Muscle of back (tissue), 11 donors: ENCODE results near the gene ZP1. TPM values are rescaled to one million over a fixed set of nuclear protein-coding genes. Genes with fewer than 3 reads are reported as not detected.
A peak's percentile ranks its signal among the peaks of the same experiment; 100 is the strongest.
"Not testable (repeated sequence)": the region's sequence is repeated elsewhere in the genome, so short reads cannot be mapped to it uniquely, and the experiment has no call there.

Experiments
- DNase-seq, 3 donors: peaks; one replicate each; pipeline versions ENCODE4 v3.0.0 to v3.0.0-alpha.2; 2013
- polyA plus RNA-seq, 10 donors: library from polyadenylated mRNA; unstranded; fragments of 120-200 nt; gene quantifications; one replicate each; pipeline ENCODE4 v1.2.1, GENCODE V29; 2013; ENCODE audit not compliant: insufficient read length in 10 of 10

ZP1 gene
- polyA plus RNA-seq, 10 donors: 0.10 to 0.49 (median 0.30) TPM; not detected in 6

- DNase-seq: no peak
These were observed 41.5 kb downstream of the ZP1 start for GRCh38 chr11:60908803-60909202.

- not testable (repeated sequence) for DNase-seq
These were observed 42.4 kb downstream of the ZP1 start for GRCh38 chr11:60909680-60910280.

DNA sequence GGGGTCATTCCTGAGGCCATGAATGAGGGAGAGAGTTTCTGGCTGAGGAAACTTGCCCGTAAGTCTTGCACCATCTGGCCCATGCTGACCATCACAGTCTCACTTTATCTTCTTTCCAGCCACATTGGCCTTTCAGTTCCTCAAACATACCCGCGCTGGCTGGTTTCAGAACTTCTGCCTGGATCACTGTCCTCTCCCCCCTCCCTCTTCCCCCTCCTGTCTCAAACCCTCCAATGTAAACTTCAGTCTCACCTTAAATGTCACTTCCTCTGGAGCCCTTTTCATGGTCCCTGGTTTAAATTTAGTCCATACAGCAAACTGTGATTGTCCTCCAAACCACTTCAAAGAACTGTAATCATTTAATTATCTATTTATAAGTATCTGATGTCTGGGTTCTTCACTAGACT, 42.9 kb downstream of the ZP1 start:
- DNase-seq: no peak

DNA sequence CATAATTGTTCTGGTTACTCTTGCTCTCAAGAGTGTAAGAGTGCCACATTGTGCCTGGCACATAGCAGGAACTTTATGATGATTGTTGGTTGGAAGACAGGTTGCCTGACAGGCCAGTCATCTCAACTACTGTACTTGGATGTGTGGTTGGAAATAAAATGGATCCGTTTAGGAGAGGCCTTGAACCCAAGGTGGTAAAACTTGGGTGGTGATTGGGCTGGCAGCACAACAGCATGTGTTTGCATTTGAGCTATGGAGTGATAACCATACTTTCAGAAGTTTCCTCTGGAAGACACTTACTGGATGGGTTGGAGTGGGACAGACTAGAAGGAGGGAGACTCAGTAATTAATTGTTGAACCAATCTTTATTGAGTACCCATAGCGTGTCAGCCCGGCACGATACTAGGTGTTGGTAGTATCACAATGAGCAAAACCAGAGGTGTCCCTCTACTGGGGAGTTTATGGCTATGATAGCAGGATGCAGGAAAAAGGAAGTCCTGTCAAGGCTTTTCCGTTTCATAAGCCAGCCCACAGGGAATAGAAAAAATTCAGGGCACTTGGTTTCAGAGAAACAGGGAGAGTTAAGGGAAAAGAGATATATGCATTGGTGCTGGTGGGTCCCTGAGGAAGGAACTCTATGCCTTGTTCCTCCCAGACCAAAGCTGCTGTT, 43.5 kb downstream of the ZP1 start:
- no peak for DNase-seq

DNA sequence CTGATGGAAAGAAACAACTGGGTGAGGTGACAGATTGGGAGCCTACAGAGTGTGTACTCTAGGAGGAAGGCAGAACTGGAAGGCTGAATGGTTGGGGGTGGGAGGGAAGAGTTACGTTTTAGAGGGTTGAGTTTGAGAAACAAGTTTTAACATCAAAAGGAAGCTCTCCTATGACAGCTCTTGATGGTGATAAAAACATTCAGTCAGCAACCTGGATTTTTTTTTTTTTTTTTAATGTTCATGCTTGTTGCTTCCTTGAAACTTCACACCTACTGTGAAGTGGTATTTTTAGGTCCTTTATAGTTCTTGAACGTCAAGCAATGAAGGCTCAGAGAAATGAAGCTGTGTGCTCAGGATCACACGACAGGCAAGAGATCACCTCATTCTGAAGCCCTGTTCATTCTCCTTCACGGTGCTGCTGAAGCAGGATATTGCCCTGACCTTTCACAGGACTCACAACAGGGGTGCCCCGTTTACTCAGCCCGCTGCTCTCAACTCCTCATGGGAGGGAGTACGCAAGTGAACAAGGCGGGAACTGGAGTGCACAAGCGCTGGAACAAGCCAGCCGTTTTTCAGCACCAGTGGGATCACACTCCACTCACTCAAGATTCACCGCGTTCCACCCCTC, 45.0 kb downstream of the ZP1 start:
- no peak for DNase-seq

DNA sequence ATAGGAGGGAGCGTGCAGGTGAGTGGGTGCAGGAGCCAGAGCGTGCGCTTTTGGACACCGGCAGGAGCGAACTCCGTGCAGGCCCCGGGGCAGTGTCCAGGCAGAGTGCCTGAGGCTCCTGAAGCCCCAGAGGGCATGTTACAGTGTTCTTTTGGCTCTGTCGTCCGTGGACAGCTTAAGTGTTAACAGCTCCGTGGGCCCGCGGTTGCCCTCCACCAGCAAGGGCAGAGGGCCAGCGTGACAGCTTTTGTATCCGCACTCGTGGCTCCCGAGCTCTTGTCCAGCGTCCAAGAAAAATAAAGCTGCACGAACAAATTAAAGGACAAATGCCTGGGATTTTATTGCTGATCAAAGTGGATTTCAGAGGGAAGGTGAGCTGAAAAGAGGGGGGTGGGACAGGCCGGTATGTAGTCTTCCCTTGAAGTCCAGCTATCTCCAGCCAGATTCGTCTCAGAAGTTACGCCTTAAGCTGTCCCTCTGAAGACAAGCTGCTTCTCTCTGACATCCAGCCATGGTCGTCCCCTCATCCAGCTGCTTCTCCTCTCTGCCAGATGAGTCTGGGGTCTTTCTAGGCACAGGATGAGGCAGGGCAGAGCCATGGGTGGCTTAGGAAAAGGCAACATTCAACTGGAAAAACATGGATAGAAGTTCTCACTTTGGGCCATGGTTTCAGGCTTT, 45.6 kb downstream of the ZP1 start:
- no peak for DNase-seq

DNA sequence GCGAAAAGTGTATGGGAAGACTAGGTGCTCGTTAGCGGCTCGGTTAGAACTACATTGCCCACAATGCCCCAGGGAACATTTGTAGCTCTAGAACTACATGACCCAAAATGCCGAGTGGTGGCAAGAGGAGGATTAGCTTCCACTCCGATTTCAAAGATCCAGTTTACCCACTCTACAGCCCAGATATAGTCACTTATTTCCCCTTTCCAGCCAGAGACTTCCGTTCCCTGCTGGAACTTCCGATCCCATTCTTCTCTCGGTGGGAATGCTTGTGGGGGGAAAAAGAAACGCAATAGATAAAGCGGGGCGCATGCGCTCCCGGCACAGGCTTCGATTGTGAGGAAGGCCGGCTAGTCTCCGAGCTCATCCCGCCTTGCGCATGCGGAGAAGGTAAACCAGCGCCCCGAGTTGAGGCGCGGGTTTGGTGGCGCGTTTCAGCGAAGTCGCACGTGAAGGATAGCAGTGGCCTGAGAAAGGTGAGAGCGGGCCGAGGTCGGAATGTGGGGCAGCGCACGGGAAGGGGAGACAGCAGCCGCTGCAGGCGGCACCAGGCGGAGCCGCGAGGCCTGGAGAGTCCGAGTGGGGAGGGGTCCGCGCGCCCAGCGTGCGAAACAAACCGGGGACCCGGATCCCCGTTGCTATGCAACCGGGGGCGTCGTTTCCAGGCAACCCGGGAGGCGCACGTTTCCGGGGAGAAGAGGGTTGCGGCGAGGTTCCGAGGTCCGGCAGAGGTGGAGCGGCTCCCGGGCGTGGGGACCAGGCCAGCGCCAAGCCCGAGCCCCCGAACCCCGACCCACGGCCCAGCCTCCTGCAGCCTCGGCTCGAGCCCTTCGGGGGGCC, 46.7 kb downstream of the ZP1 start, which contains the start of gene TMEM109:
TMEM109 (plus strand) TSS at position 366 of the 840 bp plus-strand sequence. CDS start 5,536 bp downstream, outside the sequence.
- DNase-seq: peak; percentile 93 to 98 (median 94)

GRCh38 chr11:60914633-60915247, 47.4 kb downstream of the ZP1 start:
- peak; percentile 38 to 78 (median 45) for DNase-seq

DNA sequence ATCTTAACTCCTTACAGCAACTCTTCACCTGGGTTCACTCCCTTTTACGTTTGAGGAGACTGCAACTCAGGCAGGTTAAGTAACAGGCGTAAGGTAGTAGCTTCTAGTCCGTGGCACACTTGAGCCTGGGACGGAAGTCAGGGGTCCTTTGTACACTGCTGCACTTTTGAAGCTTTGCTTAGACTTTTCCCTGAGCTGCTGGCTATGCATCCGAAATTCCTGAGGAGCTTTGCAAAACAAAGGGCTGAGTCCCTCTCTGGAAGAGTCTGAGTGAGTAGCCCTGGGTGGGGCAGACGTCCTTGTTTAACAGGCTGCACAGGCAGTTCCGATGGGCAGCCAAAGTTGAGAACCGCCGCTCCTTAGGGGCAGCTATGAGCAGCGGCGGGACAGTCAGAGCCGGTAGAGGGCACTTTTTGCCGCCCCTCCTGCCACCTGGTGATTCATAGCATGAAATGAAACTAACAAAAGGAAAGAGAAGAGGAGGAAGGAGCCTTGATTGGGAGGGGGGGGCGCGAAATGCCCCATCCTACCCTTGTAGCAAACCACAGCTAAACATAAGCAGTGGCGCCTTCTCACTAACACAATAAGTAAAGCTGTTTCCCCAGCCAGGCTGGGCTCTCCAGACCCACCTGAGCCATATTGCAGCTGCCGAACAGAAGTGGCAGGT, 48.0 kb downstream of the ZP1 start:
- DNase-seq: peak in 2 of 3 donors; percentile 41 to 69

GRCh38 chr11:60916669-60917206, 49.4 kb downstream of the ZP1 start:
- DNase-seq: no peak

DNA sequence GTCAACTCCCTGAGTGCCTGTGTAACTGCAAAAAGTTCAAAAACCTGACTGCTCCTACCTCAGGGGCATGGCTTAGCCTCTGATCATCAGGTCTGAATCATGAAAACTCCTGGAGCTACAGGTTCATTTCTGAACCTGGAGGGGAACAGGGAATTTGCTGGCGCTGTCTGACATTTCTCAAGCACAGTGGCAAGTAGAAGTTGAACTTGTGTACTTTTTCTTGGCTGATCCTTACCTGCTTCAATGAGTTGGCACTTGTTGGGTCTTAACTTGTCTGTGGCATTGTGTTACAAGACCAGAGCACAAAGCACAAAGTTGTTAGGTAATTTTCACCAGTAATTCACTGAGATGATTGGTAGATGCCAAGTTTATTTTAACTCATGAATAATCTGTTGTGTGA, 49.9 kb downstream of the ZP1 start:
- DNase-seq: no peak

DNA sequence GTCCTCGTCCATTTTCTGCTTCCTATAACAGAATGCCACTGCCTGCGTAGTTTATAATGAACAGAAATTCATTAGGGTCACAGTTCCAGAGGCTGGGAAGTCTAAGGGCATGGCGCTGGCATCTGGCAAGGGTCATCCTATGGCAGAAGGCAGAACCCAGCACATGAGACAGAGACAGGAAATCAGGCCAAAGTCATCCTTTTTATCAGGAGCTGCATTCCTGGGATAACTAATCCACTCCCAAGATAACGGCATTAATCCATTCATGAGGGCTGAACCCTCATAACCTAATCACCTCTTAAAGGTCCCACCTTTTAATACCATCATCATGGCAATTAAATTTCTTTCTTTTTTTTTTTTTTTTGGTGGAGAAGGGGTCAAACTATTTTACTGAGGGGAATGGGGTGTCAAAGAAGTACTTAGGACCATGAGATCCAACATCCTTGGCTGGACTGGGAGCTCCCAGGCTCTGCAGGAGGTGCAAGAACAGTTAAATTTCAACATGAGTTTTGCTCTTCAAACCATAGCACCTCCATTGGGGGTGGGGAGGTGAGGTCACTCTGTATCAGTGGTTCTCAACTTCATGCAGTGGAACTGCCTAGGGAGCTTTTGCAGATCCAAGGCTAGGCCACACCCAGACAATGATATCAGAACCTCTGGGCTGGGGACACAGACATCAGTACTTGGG, 51.1 kb downstream of the ZP1 start:
- DNase-seq: no peak

DNA sequence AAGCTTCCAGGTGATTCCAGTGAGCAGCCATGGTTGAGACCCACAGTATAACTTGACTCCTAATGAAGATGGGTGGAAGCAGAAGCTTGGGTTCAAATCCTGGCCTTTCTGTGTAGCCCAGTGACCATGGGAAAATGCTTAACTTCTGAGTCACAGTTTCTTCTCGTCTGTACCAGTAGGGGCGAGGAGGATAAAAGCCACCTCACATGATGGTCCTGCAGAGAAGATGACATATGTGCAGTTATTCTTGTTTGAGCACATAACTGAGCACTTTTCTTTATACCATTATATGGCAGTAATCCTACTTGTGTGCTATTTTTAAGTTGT, 51.6 kb downstream of the ZP1 start:
- DNase-seq: no peak

DNA sequence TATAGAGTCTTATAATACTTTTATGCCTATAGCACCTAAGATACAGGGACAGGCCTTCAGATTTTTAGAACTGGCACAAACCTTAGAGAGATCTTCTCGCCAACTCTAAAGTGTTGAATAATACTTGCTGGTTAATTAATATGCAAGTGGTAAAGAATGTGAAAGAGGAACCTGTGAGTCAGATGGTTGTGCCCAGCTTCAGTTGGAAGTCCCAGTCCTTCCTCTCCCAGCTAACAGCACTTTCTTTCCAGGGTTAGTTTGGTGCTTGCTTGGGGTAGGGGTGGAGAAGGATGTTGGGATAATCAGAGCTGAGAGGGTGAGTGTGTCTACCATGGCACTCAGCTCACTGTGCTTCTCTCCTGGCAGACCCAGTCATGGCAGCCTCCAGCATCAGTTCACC, 52.0 kb downstream of the ZP1 start:
- DNase-seq: no peak

DNA sequence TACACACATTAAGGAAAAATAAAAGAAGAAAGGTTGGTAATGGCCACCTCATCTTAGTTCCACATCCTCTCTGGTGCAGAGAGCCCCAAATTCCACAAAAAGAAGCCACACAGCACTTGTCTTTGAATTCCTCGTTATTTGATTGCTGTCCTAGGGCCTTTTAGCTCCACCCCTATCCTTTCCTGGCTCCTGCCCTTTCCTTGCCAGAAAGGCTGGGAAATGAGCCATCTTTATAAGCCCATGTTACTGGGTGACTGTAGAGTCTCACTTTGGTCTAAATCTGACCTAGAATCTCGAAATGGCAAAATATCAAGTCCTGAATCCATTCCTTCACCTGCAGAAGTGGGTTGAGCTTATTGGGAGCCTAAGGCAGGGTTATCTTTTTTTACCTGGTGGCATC, 52.6 kb downstream of the ZP1 start:
- no peak for DNase-seq

DNA sequence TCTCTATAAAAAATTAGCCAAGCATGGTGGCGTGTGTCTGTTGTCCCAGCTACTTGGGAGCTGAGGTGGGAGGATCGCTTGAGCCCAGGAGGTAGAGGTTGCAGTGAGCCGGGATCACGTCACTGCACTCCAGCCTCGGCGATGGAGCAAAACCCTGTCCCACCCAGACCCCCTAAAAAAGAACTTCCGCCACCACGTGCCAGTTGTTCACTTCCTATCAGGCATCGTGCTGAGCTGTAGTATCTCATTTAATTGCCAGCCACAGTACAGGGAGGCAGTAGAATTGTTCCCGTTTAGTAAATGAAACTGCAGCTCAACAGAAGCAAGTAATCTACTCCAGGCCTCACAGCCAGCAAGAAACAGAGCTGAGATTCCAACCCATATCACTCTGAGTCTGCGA, 53.9 kb downstream of the ZP1 start:
- DNase-seq: no peak

DNA sequence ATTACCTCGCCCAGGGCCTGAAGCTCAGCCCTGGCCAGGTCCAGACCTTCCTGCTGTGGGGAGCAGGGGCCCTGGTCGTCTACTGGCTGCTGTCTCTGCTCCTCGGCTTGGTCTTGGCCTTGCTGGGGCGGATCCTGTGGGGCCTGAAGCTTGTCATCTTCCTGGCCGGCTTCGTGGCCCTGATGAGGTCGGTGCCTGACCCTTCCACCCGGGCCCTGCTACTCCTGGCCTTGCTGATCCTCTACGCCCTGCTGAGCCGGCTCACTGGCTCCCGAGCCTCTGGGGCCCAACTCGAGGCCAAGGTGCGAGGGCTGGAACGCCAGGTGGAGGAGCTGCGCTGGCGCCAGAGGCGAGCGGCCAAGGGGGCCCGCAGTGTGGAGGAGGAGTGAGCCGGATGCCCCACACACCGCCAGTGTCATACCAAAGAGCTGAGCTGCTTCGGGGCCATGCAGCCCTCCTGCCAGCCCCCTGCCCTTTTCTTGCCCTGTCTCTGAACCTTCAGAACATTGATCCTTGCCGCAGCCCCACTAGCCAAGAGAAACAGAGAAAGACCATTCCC, 54.5 kb downstream of the ZP1 start:
- DNase-seq: no peak

GRCh38 chr11:60922906-60923305, 55.6 kb downstream of the ZP1 start:
- DNase-seq: no peak

GRCh38 chr11:60923326-60923725, 56.0 kb downstream of the ZP1 start:
- DNase-seq: no peak

GRCh38 chr11:60923800-60924109, 56.4 kb downstream of the ZP1 start:
- DNase-seq: no peak
